ENCODE results near the gene CRADD. TPM values are rescaled to one million over a fixed set of nuclear protein-coding genes. Genes with fewer than 3 reads are reported as not detected.

The CRADD gene
- total RNA-seq, 1 experiment from 2014 or later: 7.6 TPM

DNA sequence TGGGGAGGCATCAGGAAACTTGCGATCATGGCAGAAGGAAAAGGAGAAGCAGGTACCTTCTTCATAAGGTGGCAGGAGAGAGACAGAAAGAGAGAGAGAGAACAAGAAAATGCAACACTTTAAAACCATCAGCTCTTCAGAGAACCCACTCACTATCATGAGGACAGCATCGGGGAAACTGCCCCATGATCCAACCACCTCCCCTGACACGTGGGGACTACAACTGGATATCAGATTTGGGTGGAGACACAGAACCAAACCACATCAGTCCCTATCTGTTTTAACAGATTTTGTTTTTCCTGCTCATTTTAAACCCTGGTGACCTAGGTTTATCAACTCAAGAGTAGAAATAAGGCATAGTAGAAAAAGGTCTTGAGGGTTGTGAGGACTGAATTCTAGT is 261.1 kb downstream of the CRADD start:
- Mint-ChIP-seq H3K27me3 (ENCODE audit: low read depth) (peaks cover 1% of the 10 kb centered on the region), H3K4me1 (peaks cover 18 to 21% of the 10 kb centered on the region in 2 experiments), H3K9me3 (peaks cover 8 to 23% of the 10 kb centered on the region in 2 experiments), H3K27ac (no peak overlapping the region), H3K36me3 (ENCODE audit: insufficient read depth in 1 of 3, low read depth in 3 of 3) (peaks cover 9 to 11% (median 9%) of the 10 kb centered on the region in 3 experiments), H3K4me3 (no peak overlapping the region)
- Histone ChIP-seq H3K9me3 (ENCODE audit: control insufficient read depth, low read depth, low read length) (peaks cover 22% of the 10 kb centered on the region), H3K4me1 (ENCODE audit: insufficient read depth, low read length) (no peaks in the 10 kb centered on the region; the same call in 1 of the 2 replicates), H3K27ac (ENCODE audit: insufficient read length, low read depth, low read length) (no peak overlapping the region), H3K79me2 (ENCODE audit: insufficient read depth, low read length) (no peaks in the 10 kb centered on the region), H4K5ac (ENCODE audit: insufficient read length, low read depth, low read length) (no peak overlapping the region), H2BK12ac (ENCODE audit: insufficient read length, low read depth, low read length) (no peak overlapping the region), H3K27me3 (ENCODE audit: insufficient read depth, low read length) (no peaks in the 10 kb centered on the region), H3K4ac (ENCODE audit: low read depth, low read length) (no peak overlapping the region), H3T11ph (ENCODE audit: low read length) (no peak overlapping the region), H4K91ac (ENCODE audit: insufficient read length, low read depth, low read length) (no peak overlapping the region), H3K18ac (ENCODE audit: insufficient read length, low read depth, low read length) (no peak overlapping the region), H2AFZ (ENCODE audit: low read length) (no peak overlapping the region), H2BK15ac (ENCODE audit: low read depth, low read length) (no peak overlapping the region), H2BK20ac (ENCODE audit: low read depth, low read length, poor library complexity, severe bottlenecking) (no peak overlapping the region), H3K79me1 (ENCODE audit: insufficient read depth, low read depth, low read length, poor library complexity, severe bottlenecking) (no peaks in the 10 kb centered on the region), H4K8ac (replicated peaks; ENCODE audit: insufficient read length, low read depth, low read length) (no peak overlapping the region), H3K14ac (ENCODE audit: insufficient read depth, low read length) (no peak overlapping the region), H3K4me2 (ENCODE audit: insufficient read depth, insufficient read length, low read length) (no peak overlapping the region), H4K20me1 (ENCODE audit: control insufficient read depth, insufficient read depth, insufficient read length) (no peaks in the 10 kb centered on the region), H3K9ac (ENCODE audit: extremely low read depth, insufficient read length, low read length) (no peak overlapping the region), H2BK5ac (ENCODE audit: insufficient read length, low read length) (no peak overlapping the region), H3K56ac (ENCODE audit: insufficient read length, low read depth, low read length) (no peak overlapping the region), H2AK5ac (ENCODE audit: insufficient read length, low read length) (no peak overlapping the region), H3K23me2 (ENCODE audit: insufficient read length, low read depth, low read length, poor library complexity, severe bottlenecking) (no peaks in the 10 kb centered on the region), H3K23ac (ENCODE audit: insufficient read length, low read depth, low read length) (no peak overlapping the region), H2BK120ac (ENCODE audit: low read depth, low read length, poor library complexity, severe bottlenecking) (no peak overlapping the region)
- TF ChIP-seq, protein P1, sequence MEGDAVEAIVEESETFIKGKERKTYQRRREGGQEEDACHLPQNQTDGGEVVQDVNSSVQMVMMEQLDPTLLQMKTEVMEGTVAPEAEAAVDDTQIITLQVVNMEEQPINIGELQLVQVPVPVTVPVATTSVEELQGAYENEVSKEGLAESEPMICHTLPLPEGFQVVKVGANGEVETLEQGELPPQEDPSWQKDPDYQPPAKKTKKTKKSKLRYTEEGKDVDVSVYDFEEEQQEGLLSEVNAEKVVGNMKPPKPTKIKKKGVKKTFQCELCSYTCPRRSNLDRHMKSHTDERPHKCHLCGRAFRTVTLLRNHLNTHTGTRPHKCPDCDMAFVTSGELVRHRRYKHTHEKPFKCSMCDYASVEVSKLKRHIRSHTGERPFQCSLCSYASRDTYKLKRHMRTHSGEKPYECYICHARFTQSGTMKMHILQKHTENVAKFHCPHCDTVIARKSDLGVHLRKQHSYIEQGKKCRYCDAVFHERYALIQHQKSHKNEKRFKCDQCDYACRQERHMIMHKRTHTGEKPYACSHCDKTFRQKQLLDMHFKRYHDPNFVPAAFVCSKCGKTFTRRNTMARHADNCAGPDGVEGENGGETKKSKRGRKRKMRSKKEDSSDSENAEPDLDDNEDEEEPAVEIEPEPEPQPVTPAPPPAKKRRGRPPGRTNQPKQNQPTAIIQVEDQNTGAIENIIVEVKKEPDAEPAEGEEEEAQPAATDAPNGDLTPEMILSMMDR (conservative IDR thresholded peaks at IDR 0.05): no peak
- WGBS (ENCODE audit: extremely low coverage, insufficient read length, low lambda C conversion rate): no CpG with 5 or more reads among the region's 3 CpGs
- no peak for DNase-seq

Measured in H9 (cell line).